ENCODE measurements around the gene TLE5.
"Not testable (repeated sequence)": the region's sequence is repeated elsewhere in the genome, so short reads cannot be mapped to it uniquely, and the experiment has no call there.

Gene TLE5

GRCh38 chr19:3014135-3014534 lies 48.2 kb downstream of the TLE5 start:
- in situ Hi-C loops (cut with HindIII; ENCODE audit: low pct_ligation_motif_present, low pct_unique_long_range_greater_than_20kb, low sequenced_read_pairs), result no loop called here
- no peak for DNase-seq

GRCh38 chr19:3013263-3013725 lies 49.0 kb downstream of the TLE5 start:
- in situ Hi-C loops (cut with HindIII; ENCODE audit: low pct_ligation_motif_present, low pct_unique_long_range_greater_than_20kb, low sequenced_read_pairs), result no loop called here
- DNase-seq, result no peak

DNA sequence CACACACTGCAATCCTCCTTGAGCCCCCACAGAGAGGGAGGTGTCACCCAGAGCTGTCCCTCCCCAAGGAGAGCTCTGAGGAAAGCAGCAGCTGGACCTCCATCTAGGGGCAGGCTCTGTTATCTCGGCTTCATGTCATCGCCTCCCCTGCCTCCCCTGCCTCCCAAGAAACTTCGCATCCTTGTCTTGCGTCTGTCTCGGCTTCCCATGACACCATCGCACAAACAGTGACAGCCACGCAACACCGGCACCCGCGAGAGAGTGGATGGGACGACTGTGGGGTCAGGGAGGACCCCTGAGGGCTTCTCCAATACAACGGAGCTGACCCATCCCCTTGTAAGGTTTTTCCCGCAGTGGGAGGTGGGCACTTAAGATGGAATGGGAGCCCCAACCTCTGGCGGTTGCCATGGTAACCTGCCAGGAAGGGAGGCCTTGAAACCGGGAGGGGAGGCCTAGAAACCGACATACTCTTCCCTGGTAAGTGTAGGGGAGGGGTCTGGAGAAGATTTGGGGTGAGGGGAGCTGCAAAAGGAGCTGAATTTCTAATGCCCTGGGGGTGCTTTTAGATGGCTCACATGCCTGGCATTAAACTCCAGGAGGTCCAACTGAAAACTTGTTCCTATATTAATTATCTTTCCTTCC lies 49.6 kb downstream of the TLE5 start:
- in situ Hi-C loops (cut with HindIII; ENCODE audit: low pct_ligation_motif_present, low pct_unique_long_range_greater_than_20kb, low sequenced_read_pairs), result no loop called here
- DNase-seq, result no peak

GRCh38 chr19:3012059-3012458 lies 50.2 kb downstream of the TLE5 start:
- in situ Hi-C loops (cut with HindIII; ENCODE audit: low pct_ligation_motif_present, low pct_unique_long_range_greater_than_20kb, low sequenced_read_pairs); DNase-seq: not testable (repeated sequence)

GRCh38 chr19:3010871-3011270 lies 51.4 kb downstream of the TLE5 start:
- DNase-seq, result no peak
- in situ Hi-C loops (cut with HindIII; ENCODE audit: low pct_ligation_motif_present, low pct_unique_long_range_greater_than_20kb, low sequenced_read_pairs), result no loop called here

GRCh38 chr19:3008994-3009393 lies 53.3 kb downstream of the TLE5 start:
- no peak for DNase-seq
- in situ Hi-C loops (cut with HindIII; ENCODE audit: low pct_ligation_motif_present, low pct_unique_long_range_greater_than_20kb, low sequenced_read_pairs), result no loop called here

GRCh38 chr19:3007975-3008374 lies 54.3 kb downstream of the TLE5 start:
- DNase-seq, result no peak
- in situ Hi-C loops (cut with HindIII; ENCODE audit: low pct_ligation_motif_present, low pct_unique_long_range_greater_than_20kb, low sequenced_read_pairs), result no loop called here

- in situ Hi-C loops (cut with HindIII; ENCODE audit: low pct_ligation_motif_present, low pct_unique_long_range_greater_than_20kb, low sequenced_read_pairs), result no loop called here
- no peak for DNase-seq
These were observed 56.1 kb downstream of the TLE5 start for GRCh38 chr19:3006075-3006767.

- DNase-seq, result no peak
- in situ Hi-C loops (cut with HindIII; ENCODE audit: low pct_ligation_motif_present, low pct_unique_long_range_greater_than_20kb, low sequenced_read_pairs), result no loop called here
These were observed 57.0 kb downstream of the TLE5 start for GRCh38 chr19:3005345-3005744.

DNA sequence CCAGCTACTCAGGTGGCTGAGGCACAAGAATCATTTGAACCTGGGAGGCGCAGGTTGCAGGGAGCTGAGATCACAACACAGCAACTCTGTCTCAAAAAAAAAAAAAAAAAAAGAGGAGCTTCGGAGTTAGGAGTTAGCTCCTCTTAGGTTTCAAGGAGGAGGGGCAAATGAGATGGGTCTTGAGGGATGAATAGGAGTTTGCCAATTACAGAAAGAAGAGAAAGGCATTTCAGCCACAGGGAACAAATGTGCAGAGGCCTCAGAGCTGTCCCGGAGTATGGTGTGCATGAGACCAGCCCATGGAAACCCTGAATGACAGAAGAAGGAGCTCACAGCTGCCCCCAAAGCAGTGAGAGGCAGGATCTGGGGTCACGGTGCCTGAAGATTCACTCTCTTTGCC lies 57.8 kb downstream of the TLE5 start:
- in situ Hi-C loops (cut with HindIII; ENCODE audit: low pct_ligation_motif_present, low pct_unique_long_range_greater_than_20kb, low sequenced_read_pairs), result no loop called here

DNA sequence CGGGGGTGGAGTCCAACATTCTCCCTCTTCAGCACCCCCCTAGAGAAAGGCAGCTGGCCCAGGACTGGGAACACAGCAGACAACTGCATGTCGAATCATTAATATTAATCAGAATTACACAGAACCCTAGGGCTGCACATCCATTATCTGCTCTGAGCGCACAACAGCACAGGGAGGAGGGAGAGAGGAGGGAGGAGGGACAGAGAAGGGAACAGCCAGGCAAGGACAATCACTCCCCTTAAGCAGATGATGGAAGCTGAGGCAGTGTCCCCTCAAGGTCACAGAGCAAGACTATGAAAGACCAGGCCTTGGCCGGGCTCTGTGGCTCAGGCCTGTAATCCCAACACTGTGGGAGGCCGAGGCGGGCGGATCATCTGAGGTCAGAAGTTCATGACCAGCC lies 59.2 kb downstream of the TLE5 start:
- in situ Hi-C loops (cut with HindIII; ENCODE audit: low pct_ligation_motif_present, low pct_unique_long_range_greater_than_20kb, low sequenced_read_pairs), result no loop called here
- no peak for DNase-seq

More for the DNA sequence above, 57.8 kb downstream of the TLE5 start:
- no peak for DNase-seq

Measured in ACHN (cell line).